Activated naive CD4-positive, alpha-beta T cell (primary cell): ENCODE data around the gene F8.
"Not testable (repeated sequence)": the region's sequence is repeated elsewhere in the genome, so short reads cannot be mapped to it uniquely, and the experiment has no call there.

Source experiments
- DNase-seq, 4 experiments: peaks; one replicate each; lab custom pipeline; 2025; lab: John Stamatoyannopoulos, UW

The F8 gene

GRCh38 chrX:154986826-154987575, 35.5 kb downstream of the F8 start:
- DNase-seq, result no peak

- DNase-seq, result no peak
Observed at GRCh38 chrX:154981116-154981411, 41.5 kb downstream of the F8 start.

GRCh38 chrX:154980330-154981115, 42.0 kb downstream of the F8 start:
- DNase-seq, result peak; percentile 3 to 58 (median 44)

GRCh38 chrX:154979629-154980028, 42.9 kb downstream of the F8 start:
- no peak for DNase-seq

- no peak for DNase-seq
Observed at GRCh38 chrX:154968353-154968752, 54.2 kb downstream of the F8 start.

- DNase-seq, result no peak
Observed at GRCh38 chrX:154967603-154968002, 54.9 kb downstream of the F8 start.

GRCh38 chrX:154961947-154962346, 60.6 kb downstream of the F8 start:
- no peak for DNase-seq

GRCh38 chrX:154955799-154956198, 66.7 kb downstream of the F8 start:
- not testable (repeated sequence) for DNase-seq

- DNase-seq, result not testable (repeated sequence)
Observed at GRCh38 chrX:154939265-154939664, 83.3 kb downstream of the F8 start.

- not testable (repeated sequence) for DNase-seq
Observed at GRCh38 chrX:154924771-154925170, 97.8 kb downstream of the F8 start.

- no peak for DNase-seq
Observed at GRCh38 chrX:154918060-154918483, 104.5 kb downstream of the F8 start.

GRCh38 chrX:154914052-154914451, 108.5 kb downstream of the F8 start:
- DNase-seq, result no peak

- not testable (repeated sequence) for DNase-seq
Observed at GRCh38 chrX:154910528-154910927, 112.0 kb downstream of the F8 start.

- DNase-seq, result not testable (repeated sequence)
Observed at GRCh38 chrX:154910048-154910447, 112.5 kb downstream of the F8 start.

- no peak for DNase-seq
Observed at GRCh38 chrX:154908821-154909220, 113.7 kb downstream of the F8 start.

GRCh38 chrX:154902408-154902807, 120.1 kb downstream of the F8 start:
- DNase-seq, result no peak

GRCh38 chrX:154900323-154900722, 122.2 kb downstream of the F8 start:
- DNase-seq, result no peak

- no peak for DNase-seq
Observed at GRCh38 chrX:154892296-154892695, 130.2 kb downstream of the F8 start.

GRCh38 chrX:154890990-154891639, 131.4 kb downstream of the F8 start:
- DNase-seq, result no peak

- DNase-seq, result not testable (repeated sequence)
Observed at GRCh38 chrX:154886789-154887221, 135.7 kb downstream of the F8 start.

GRCh38 chrX:154886069-154886788, 136.3 kb downstream of the F8 start, which contains the start of gene F8A1:
F8A1 (plus strand) TSS chrX:154886355; CDS start chrX:154886375, 20 bp downstream.
- not testable (repeated sequence) for DNase-seq

GRCh38 chrX:154885549-154885948, 137.0 kb downstream of the F8 start:
- DNase-seq, result not testable (repeated sequence)
